Neutrophil (primary cell): ENCODE results near the gene CRTC1.

ENCODE experiments used
- H3K27ac ChIP-seq: fragments of 200-600 bp; sonication (generic); 2 replicates; pipeline ENCODE4 v1.5.1; 2016; ENCODE audit warnings: mild to moderate bottlenecking, moderate library complexity
- H3K27me3 ChIP-seq: fragments of 200-600 bp; sonication (generic); 2 replicates; pipeline ENCODE4 v1.6.0; 2016; ENCODE audit warnings: mild to moderate bottlenecking
- H3K36me3 ChIP-seq: fragments of 200-600 bp; sonication (generic); 2 replicates; pipeline ENCODE4 v1.5.1; 2017
- H3K4me1 ChIP-seq, 2 experiments: fragments of 200-600 bp in 1 of 2; sonication (generic) in 1 of 2; 1 replicate in 1 of 2; 2 replicates in 1 of 2; pipeline versions ENCODE4 v1.5.1 to v1.6.1; 2013 to 2016; ENCODE audit warnings: low read depth in 1 of 2, low read length in 1 of 2, mild to moderate bottlenecking in 1 of 2, moderate library complexity in 1 of 2; ENCODE audit not compliant: control insufficient read depth in 1 of 2, insufficient read depth in 1 of 2
- H3K4me3 ChIP-seq, 2 experiments: fragments of 200-600 bp in 1 of 2; sonication (generic) in 1 of 2; 1 replicate in 1 of 2; 2 replicates in 1 of 2; pipeline ENCODE4 v1.5.1; 2013 to 2016; ENCODE audit warnings: low read depth in 1 of 2, low read length in 1 of 2, mild to moderate bottlenecking in 1 of 2, moderate library complexity in 1 of 2
- H3K9me3 ChIP-seq: fragments of 200-600 bp; sonication (generic); 2 replicates; pipeline ENCODE4 v1.5.1; 2016
- CTCF ChIP-seq: fragments of 200-600 bp; sonication (generic); IDR thresholded peaks from 2 replicates; pipeline ENCODE4 v1.5.1; 2016; ENCODE audit warnings: antibody characterized with exemption

CRTC1 gene

GRCh38 chr19:18645035-18645511 lies 38.4 kb upstream of the CRTC1 start:
- H3K4me3 ChIP-seq: no peak overlapping the region
- TF ChIP-seq CTCF: no peak

GRCh38 chr19:18646535-18647370 lies 36.7 kb upstream of the CRTC1 start:
- Histone ChIP-seq H3K9me3 (no peaks in the 10 kb centered on the region), H3K4me1 (peaks cover 19 to 23% of the 10 kb centered on the region in 2 experiments), H3K36me3 (peaks cover 4% of the 10 kb centered on the region), H3K27me3 (peaks cover 19% of the 10 kb centered on the region), H3K27ac (no peak overlapping the region), H3K4me3 (no peak overlapping the region)
- no peak for TF ChIP-seq CTCF

More at GRCh38 chr19:18645035-18645511, 38.4 kb upstream of the CRTC1 start:
- H3K36me3 ChIP-seq: no peaks in the 10 kb centered on the region
- no peak overlapping the region for H3K27ac ChIP-seq
- H3K4me1 ChIP-seq: peaks cover 19 to 23% of the 10 kb centered on the region in 2 experiments
- peaks cover 16% of the 10 kb centered on the region for H3K27me3 ChIP-seq
- no peaks in the 10 kb centered on the region for H3K9me3 ChIP-seq

GRCh38 chr19:18647371-18647767 lies 36.1 kb upstream of the CRTC1 start:
- H3K4me3 ChIP-seq: no peak overlapping the region
- no peak for TF ChIP-seq CTCF
- H3K27ac ChIP-seq: no peak overlapping the region
- peaks cover 19 to 23% of the 10 kb centered on the region in 2 experiments for H3K4me1 ChIP-seq
- H3K36me3 ChIP-seq: peaks cover 4% of the 10 kb centered on the region
- H3K27me3 ChIP-seq: peaks cover 19% of the 10 kb centered on the region
- no peaks in the 10 kb centered on the region for H3K9me3 ChIP-seq

GRCh38 chr19:18647807-18648206 lies 35.7 kb upstream of the CRTC1 start:
- peaks cover 4% of the 10 kb centered on the region for H3K36me3 ChIP-seq
- H3K9me3 ChIP-seq: no peaks in the 10 kb centered on the region
- H3K27me3 ChIP-seq: peaks cover 19% of the 10 kb centered on the region
- TF ChIP-seq CTCF: no peak
- no peak overlapping the region for H3K4me3 ChIP-seq
- no peak overlapping the region for H3K27ac ChIP-seq
- peaks cover 19 to 23% of the 10 kb centered on the region in 2 experiments for H3K4me1 ChIP-seq

- H3K27ac ChIP-seq: no peak overlapping the region
- H3K36me3 ChIP-seq: peaks cover 4% of the 10 kb centered on the region
- no peaks in the 10 kb centered on the region for H3K9me3 ChIP-seq
- no peak for TF ChIP-seq CTCF
- no peak overlapping the region for H3K4me3 ChIP-seq
- peaks cover 19% of the 10 kb centered on the region for H3K27me3 ChIP-seq
- H3K4me1 ChIP-seq: peaks cover 18 to 23% of the 10 kb centered on the region in 2 experiments
These were observed 34.5 kb upstream of the CRTC1 start for GRCh38 chr19:18648973-18649315.
